HepG2 (cell line): ENCODE measurements around the gene CLBA1. TPM values are rescaled to one million over a fixed set of nuclear protein-coding genes. Genes with fewer than 3 reads are reported as not detected.

Experiments used
- ATAC-seq: fragments of 200-7000 bp; cut with Tn5 transposase; 3 replicates; pipeline ENCODE4 v1.9.1; 2020; ENCODE audit warnings: mild to moderate bottlenecking, moderate library complexity
- BruUV-seq: library from RNA; stranded (reverse); fragments of 400-500 nt; replicated peaks from 2 replicates; lab custom pipeline; 2021; lab: Mats Ljungman, UMichigan
- CTCF ChIA-PET: fragments of 300-600 bp; formaldehyde crosslinking; extraction: SDS; loops from one replicate; lab custom pipeline; 2021; ENCODE audit warnings: low total read pairs, inconsistent platforms, low intra/inter-chr PET ratio; lab: Yijun Ruan, JAX
- POLR2A ChIA-PET: fragments of 350-600 bp; sonication (Branson Sonifier 250); formaldehyde crosslinking; loops from one replicate; lab custom pipeline; 2020; ENCODE audit warnings: antibody characterized with exemption, inconsistent platforms; lab: Yijun Ruan, JAX
- DNase-seq: peaks from one replicate; pipeline ENCODE4 v3.0.0-alpha.2; 2015; ENCODE audit warnings: low spot score
- FAIRE-seq: peaks from 3 replicates; lab custom pipeline; 2011; peaks lifted over from hg19 to GRCh38; lab: Jason Lieb, UNC
- H2AFZ ChIP-seq: one replicate; pipeline ENCODE4 v1.6.1; 2011; ENCODE audit warnings: low read length, inconsistent platforms
- H3K27ac ChIP-seq: fragments of 300-600 bp; 3 replicates; pipeline ENCODE4 v1.8.0; 2011; ENCODE audit warnings: mixed run types, mild to moderate bottlenecking, mixed read lengths, low read length, inconsistent platforms; ENCODE audit not compliant: insufficient read depth; ENCODE audit errors: extremely low read length
- H3K27me3 ChIP-seq, 2 experiments: fragments of 200-600 bp in 1 of 2; 2 replicates in 1 of 2; 3 replicates in 1 of 2; pipeline versions ENCODE4 v1.6.0 to v1.8.0; 2011; ENCODE audit warnings: low read length in 2 of 2, mild to moderate bottlenecking in 2 of 2, moderate library complexity in 2 of 2, inconsistent platforms in 1 of 2; ENCODE audit not compliant: insufficient read depth in 2 of 2, control insufficient read depth in 1 of 2
- H3K36me3 ChIP-seq, 2 experiments: fragments of 200-600 bp in 1 of 2; replicated peaks in 1 of 2; 2 replicates in 1 of 2; 3 replicates in 1 of 2; pipeline versions ENCODE4 v1.5.1 to v1.8.0; 2011; ENCODE audit warnings: low read length in 2 of 2, inconsistent platforms in 1 of 2; ENCODE audit not compliant: insufficient read depth in 2 of 2, control insufficient read depth in 1 of 2
- H3K4me1 ChIP-seq: 2 replicates; pipeline ENCODE4 v1.5.1; 2012; ENCODE audit warnings: low read length, inconsistent platforms; ENCODE audit not compliant: insufficient read depth
- H3K4me2 ChIP-seq: 2 replicates; pipeline ENCODE4 v1.6.0; 2011; ENCODE audit warnings: low read depth, low read length, inconsistent platforms
- H3K4me3 ChIP-seq, 3 experiments: fragments of 200-600 bp in 1 of 3; sonication (generic), shearing (Covaris generic) in 1 of 3; replicated peaks in 1 of 3; 2 replicates each; pipeline ENCODE4 v1.5.1; 2011 to 2016; ENCODE audit warnings: low read length in 3 of 3, inconsistent platforms in 2 of 3, low read depth in 2 of 3, mild to moderate bottlenecking in 2 of 3, control low read depth in 1 of 3, mixed read lengths in 1 of 3; ENCODE audit not compliant: insufficient read depth in 1 of 3
- H3K79me2 ChIP-seq: one replicate; pipeline ENCODE4 v1.6.1; 2011; ENCODE audit warnings: low read length, inconsistent platforms; ENCODE audit not compliant: insufficient read depth
- H3K9ac ChIP-seq: 2 replicates; pipeline ENCODE4 v1.6.0; 2011; ENCODE audit warnings: mild to moderate bottlenecking, low read depth, low read length, inconsistent platforms; ENCODE audit not compliant: insufficient read depth
- H3K9me3 ChIP-seq: 2 replicates; pipeline ENCODE4 v1.5.1; 2012; ENCODE audit warnings: mild to moderate bottlenecking, low read length
- H4K20me1 ChIP-seq: 2 replicates; pipeline ENCODE4 v1.6.0; 2011; ENCODE audit warnings: inconsistent platforms, mild to moderate bottlenecking, low read length, moderate library complexity; ENCODE audit not compliant: insufficient read depth
- HNRNPH1 ChIP-seq: fragments of 200-400 bp; formaldehyde crosslinking; optimal IDR thresholded peaks from 2 replicates; pipeline ENCODE3; 2017; ENCODE audit warnings: mild to moderate bottlenecking, low read depth, low read length
- KIAA2018 ChIP-seq: sonication (generic); formaldehyde crosslinking; IDR thresholded peaks from 2 replicates; pipeline ENCODE4 v1.5.0; 2020; ENCODE audit warnings: mild to moderate bottlenecking, missing genetic modification reagents, borderline replicate concordance
- SKI ChIP-seq: fragments of 450-650 bp; IDR thresholded peaks from one replicate; pipeline ENCODE4 v1.6.1; 2018; ENCODE audit warnings: mild to moderate bottlenecking; ENCODE audit not compliant: partially characterized antibody
- SSRP1 ChIP-seq: IDR thresholded peaks from 2 replicates; pipeline ENCODE4 v1.6.1; 2016; ENCODE audit warnings: control low read depth
- THYN1 ChIP-seq: sonication (generic); formaldehyde crosslinking; IDR thresholded peaks from 2 replicates; pipeline ENCODE4 v1.8.1; 2023; ENCODE audit warnings: low read depth, mild to moderate bottlenecking, moderate library complexity, missing genetic modification reagents, borderline replicate concordance
- ZMYM3 ChIP-seq: sonication (generic); formaldehyde crosslinking; IDR thresholded peaks from 2 replicates; pipeline ENCODE4 v1.5.1; 2020; ENCODE audit warnings: mild to moderate bottlenecking, missing genetic modification reagents
- ZMYM4 ChIP-seq: sonication (generic); formaldehyde crosslinking; IDR thresholded peaks from 2 replicates; pipeline ENCODE4 v1.8.1; 2023; ENCODE audit warnings: mild to moderate bottlenecking, missing genetic modification reagents
- ZNF230 ChIP-seq: sonication (generic); formaldehyde crosslinking; IDR thresholded peaks from 2 replicates; pipeline ENCODE4 v1.4.0; 2020; ENCODE audit warnings: mild to moderate bottlenecking, missing genetic modification reagents
- ZNF253 ChIP-seq: sonication (generic); formaldehyde crosslinking; IDR thresholded peaks from 2 replicates; pipeline ENCODE4 v1.8.0; 2022; ENCODE audit warnings: mild to moderate bottlenecking, missing genetic modification reagents, borderline replicate concordance
- ZNF326 ChIP-seq: sonication (generic); formaldehyde crosslinking; IDR thresholded peaks from 2 replicates; pipeline ENCODE4 v1.4.0; 2020; ENCODE audit warnings: missing genetic modification reagents, borderline replicate concordance
- ZNF615 ChIP-seq: sonication (generic); formaldehyde crosslinking; IDR thresholded peaks from 2 replicates; pipeline ENCODE4 v1.5.0; 2020; ENCODE audit warnings: mild to moderate bottlenecking, missing genetic modification reagents, borderline replicate concordance
- ZNF749 ChIP-seq: sonication (generic); formaldehyde crosslinking; IDR thresholded peaks from 2 replicates; pipeline ENCODE4 v1.8.0; 2022; ENCODE audit warnings: mild to moderate bottlenecking, missing genetic modification reagents, moderate library complexity, borderline replicate concordance
- ZUFSP ChIP-seq: sonication (generic); formaldehyde crosslinking; IDR thresholded peaks from 2 replicates; pipeline ENCODE4 v1.9.0; 2021; ENCODE audit warnings: missing genetic modification reagents, mild to moderate bottlenecking, borderline replicate concordance
- WGBS: methylation state at CpG from one replicate; pipeline ENCODE4 v1.1.6; 2017; ENCODE audit warnings: low lambda C conversion rate; 5-methylcytosine and 5-hydroxymethylcytosine counted together
- in situ Hi-C: cut with HindIII; loops from 2 replicates; pipeline ENCODE4 v1.10.0; 2017; ENCODE audit warnings: low pct_unique_long_range_greater_than_20kb; ENCODE audit not compliant: extremely low pct_ligation_motif_present
- intact Hi-C: fragments of 100-400 bp; cut with micrococcal nuclease; formaldehyde crosslinking; loops from one replicate; pipeline ENCODE4 v1.10.0; 2022; ENCODE audit not compliant: unreplicated experiment
- polyA plus RNA-seq, 8 experiments: library from polyadenylated mRNA; depleted of rRNA in 3 of 8; stranded (reverse) in 7 of 8; unstranded in 1 of 8; fragments of >200 nt; fragmentation: Illumina TruSeq in 4 of 8; extraction: Trizol in 4 of 8; gene quantifications; 2 replicates each; pipeline versions ENCODE4 v1.2.1 to v1.2.3, GENCODE V29; 2011 to 2016; ENCODE audit warnings: low read depth in 4 of 8, missing spikeins in 1 of 8, mixed read lengths in 1 of 8; ENCODE audit not compliant: insufficient read depth in 1 of 8
- total RNA-seq, 5 experiments: library from RNA; depleted of rRNA; stranded (reverse); fragments of >200 nt; fragmentation: Illumina TruSeq; extraction: Trizol; gene quantifications; 2 replicates each; pipeline ENCODE4 v1.2.3, GENCODE V29; 2016; ENCODE audit warnings: low read depth in 1 of 5

Gene CLBA1
- total and polyA plus RNA-seq, 2 of the 13 experiments (the other 11 are each of a cell fraction or from before 2014, with no cell fraction given), result 1.2 to 1.4 TPM

GRCh38 chr14:104938436-104938835, 47.2 kb upstream of the CLBA1 start:
- no peak for FAIRE-seq
- H3K9me3 ChIP-seq, result no peaks in the 10 kb centered on the region
- intact Hi-C loops, result no loop called here
- no peak overlapping the region for H3K9ac ChIP-seq
- ChIA-PET CTCF (no interaction called here), POLR2A (no interaction called here)
- DNase-seq, result no peak
- 0% methylated on average over 1 of the region's 2 CpGs for WGBS
- no TSS peak for BruUV-seq
- H2AFZ ChIP-seq, result no peak overlapping the region
- in situ Hi-C loops, result no loop called here
- H3K36me3 ChIP-seq, result no peaks in the 10 kb centered on the region
- no peaks in the 10 kb centered on the region for H4K20me1 ChIP-seq
- H3K4me1 ChIP-seq, result no peaks in the 10 kb centered on the region
- H3K27me3 ChIP-seq, result peaks cover 8 to 84% of the 10 kb centered on the region in 2 experiments
- H3K4me3 ChIP-seq, result no peak overlapping the region
- H3K79me2 ChIP-seq, result no peaks in the 10 kb centered on the region
- no peak overlapping the region for H3K4me2 ChIP-seq
- no peak overlapping the region for H3K27ac ChIP-seq
- ATAC-seq, result no peak
- TF ChIP-seq ZMYM4 (CRISPR knock-in tag), result no peak
- no peak for TF ChIP-seq ZNF326 (CRISPR knock-in tag)
- TF ChIP-seq THYN1, result no peak
- no peak for TF ChIP-seq SSRP1 (CRISPR knock-in tag)
- TF ChIP-seq ZNF253 (CRISPR knock-in tag), result no peak
- TF ChIP-seq ZNF230 (CRISPR knock-in tag), result no peak
- no peak for TF ChIP-seq ZMYM3 (CRISPR knock-in tag)
- TF ChIP-seq SKI, result no peak
- TF ChIP-seq ZNF615 (CRISPR knock-in tag), result no peak
- TF ChIP-seq ZUFSP (CRISPR knock-in tag), result no peak
- no peak for TF ChIP-seq HNRNPH1
- no peak for TF ChIP-seq ZNF749 (CRISPR knock-in tag)
- TF ChIP-seq KIAA2018 (CRISPR knock-in tag), result no peak
